ENCODE measurements around the gene SMPD4.

DNA sequence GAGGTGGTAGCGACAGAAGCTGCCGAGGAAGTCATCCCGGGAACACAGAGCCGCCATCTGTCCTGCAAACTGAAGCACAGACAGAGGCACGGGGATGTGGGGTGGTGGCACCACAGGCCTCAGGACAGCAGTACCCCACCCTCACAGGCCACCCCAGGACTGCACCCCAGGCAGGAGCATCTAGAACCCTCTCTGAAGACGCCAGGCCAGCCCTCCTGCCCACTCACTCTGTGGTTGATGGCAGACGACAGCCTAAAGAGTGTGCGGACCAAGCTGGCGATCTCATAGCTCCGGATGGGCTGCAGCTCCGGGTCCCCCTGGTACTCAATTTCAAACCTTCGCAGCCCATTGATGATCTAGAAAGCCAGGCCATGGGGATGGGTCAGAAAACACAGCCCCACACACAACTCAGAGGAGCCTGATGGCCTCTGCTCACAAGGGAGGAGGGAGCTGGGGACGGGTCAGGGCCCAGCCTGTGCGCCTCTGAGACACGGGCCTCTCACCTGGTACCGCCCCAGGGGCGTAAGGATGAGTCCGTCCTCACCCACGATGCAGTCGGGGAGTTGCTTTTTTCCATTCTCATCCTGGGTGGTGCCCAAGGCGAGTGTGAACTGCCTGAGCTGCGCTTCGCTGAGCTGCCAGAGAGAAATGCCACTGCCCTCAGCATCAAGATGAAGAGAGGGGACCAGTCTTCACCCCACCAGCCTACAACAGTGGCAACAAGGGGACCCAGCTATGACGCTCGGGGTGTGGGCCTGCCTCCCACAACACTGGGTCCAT, 28.4 kb downstream of the SMPD4 start:
- TF ChIP-seq, protein P1, sequence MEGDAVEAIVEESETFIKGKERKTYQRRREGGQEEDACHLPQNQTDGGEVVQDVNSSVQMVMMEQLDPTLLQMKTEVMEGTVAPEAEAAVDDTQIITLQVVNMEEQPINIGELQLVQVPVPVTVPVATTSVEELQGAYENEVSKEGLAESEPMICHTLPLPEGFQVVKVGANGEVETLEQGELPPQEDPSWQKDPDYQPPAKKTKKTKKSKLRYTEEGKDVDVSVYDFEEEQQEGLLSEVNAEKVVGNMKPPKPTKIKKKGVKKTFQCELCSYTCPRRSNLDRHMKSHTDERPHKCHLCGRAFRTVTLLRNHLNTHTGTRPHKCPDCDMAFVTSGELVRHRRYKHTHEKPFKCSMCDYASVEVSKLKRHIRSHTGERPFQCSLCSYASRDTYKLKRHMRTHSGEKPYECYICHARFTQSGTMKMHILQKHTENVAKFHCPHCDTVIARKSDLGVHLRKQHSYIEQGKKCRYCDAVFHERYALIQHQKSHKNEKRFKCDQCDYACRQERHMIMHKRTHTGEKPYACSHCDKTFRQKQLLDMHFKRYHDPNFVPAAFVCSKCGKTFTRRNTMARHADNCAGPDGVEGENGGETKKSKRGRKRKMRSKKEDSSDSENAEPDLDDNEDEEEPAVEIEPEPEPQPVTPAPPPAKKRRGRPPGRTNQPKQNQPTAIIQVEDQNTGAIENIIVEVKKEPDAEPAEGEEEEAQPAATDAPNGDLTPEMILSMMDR (IDR thresholded peaks at IDR 0.05; ENCODE audit: insufficient read depth, low read depth, low read length): no peak
- no peak for TF ChIP-seq EZH2 (IDR thresholded peaks at IDR 0.05; ENCODE audit: insufficient read depth, low read length)
